H1 (cell line): ENCODE measurements around the gene CBFB. TPM values are rescaled to one million over a fixed set of nuclear protein-coding genes. Genes with fewer than 3 reads are reported as not detected.
A peak's percentile ranks its signal among the peaks of the same experiment; 100 is the strongest.

ENCODE experiments used
- CTCF ChIA-PET: fragments of 300-600 bp; sonication (Branson Sonifier 250); formaldehyde crosslinking; loops from one replicate; lab custom pipeline; 2021; ENCODE audit not compliant: partially characterized antibody; lab: Charles Lee
- POLR2A ChIA-PET: fragments of 300-600 bp; sonication (Branson Sonifier 250); formaldehyde crosslinking; loops from one replicate; lab custom pipeline; 2021; ENCODE audit warnings: inconsistent platforms; ENCODE audit not compliant: partially characterized antibody; lab: Charles Lee
- DNase-seq, 2 experiments: peaks; one replicate each; pipeline versions ENCODE4 v3.0.0 to v3.0.0-alpha.2; 2010 to 2022; ENCODE audit warnings: low spot score in 2 of 2, low read depth in 1 of 2, mixed read lengths in 1 of 2
- FAIRE-seq: peaks from 2 replicates; lab custom pipeline; 2011; peaks lifted over from hg19 to GRCh38; lab: Jason Lieb, UNC
- H2AFZ ChIP-seq: 2 replicates; pipeline ENCODE4 v1.8.1; 2012; ENCODE audit warnings: low read length, inconsistent platforms
- H2AK5ac ChIP-seq: 2 replicates; pipeline ENCODE4 v1.6.1; 2013; ENCODE audit warnings: low read depth, low read length
- H2BK120ac ChIP-seq: replicated peaks from 2 replicates; pipeline ENCODE3; 2013; ENCODE audit warnings: low read depth, low read length, inconsistent platforms
- H2BK12ac ChIP-seq: 2 replicates; pipeline ENCODE4 v1.6.1; 2013; ENCODE audit warnings: low read depth, low read length
- H2BK15ac ChIP-seq: 2 replicates; pipeline ENCODE4 v1.6.1; 2013; ENCODE audit warnings: low read length
- H2BK20ac ChIP-seq: 2 replicates; pipeline ENCODE4 v1.6.1; 2013; ENCODE audit warnings: low read length
- H2BK5ac ChIP-seq: 2 replicates; pipeline ENCODE4 v1.6.1; 2013; ENCODE audit warnings: low read depth, low read length
- H3K14ac ChIP-seq: 2 replicates; pipeline ENCODE4 v1.6.1; 2013; ENCODE audit warnings: inconsistent platforms; ENCODE audit not compliant: insufficient read length
- H3K18ac ChIP-seq: 2 replicates; pipeline ENCODE4 v1.6.1; 2013; ENCODE audit warnings: low read length; ENCODE audit errors: extremely low read depth
- H3K23ac ChIP-seq: 2 replicates; pipeline ENCODE4 v1.6.1; 2013; ENCODE audit warnings: inconsistent platforms; ENCODE audit not compliant: insufficient read length
- H3K23me2 ChIP-seq: 2 replicates; pipeline ENCODE4 v1.6.1; 2013; ENCODE audit warnings: low read depth, low read length
- H3K27ac ChIP-seq: 2 replicates; pipeline ENCODE4 v1.6.1; 2011; ENCODE audit warnings: low read depth, low read length, inconsistent platforms
- H3K27me3 ChIP-seq, 4 experiments: replicated peaks in 1 of 4; 1 replicate in 1 of 4; 2 replicates in 3 of 4; pipeline versions ENCODE4 v1.6.1 to v1.8.1; 2011 to 2013; ENCODE audit warnings: low read length in 3 of 4, mild to moderate bottlenecking in 3 of 4, inconsistent platforms in 2 of 4, mixed read lengths in 2 of 4, moderate library complexity in 1 of 4; ENCODE audit not compliant: control insufficient read depth in 3 of 4, insufficient read depth in 3 of 4; ENCODE audit errors: extremely low read depth in 1 of 4
- H3K36me3 ChIP-seq, 4 experiments: 2 replicates each; pipeline versions ENCODE4 v1.6.1 to v1.8.1; 2011 to 2013; ENCODE audit warnings: mild to moderate bottlenecking in 4 of 4, low read length in 3 of 4, moderate library complexity in 2 of 4, control low read depth in 1 of 4, inconsistent platforms in 1 of 4; ENCODE audit not compliant: insufficient read depth in 4 of 4, control insufficient read depth in 2 of 4
- H3K4ac ChIP-seq: replicated peaks from 2 replicates; pipeline ENCODE3; 2013; ENCODE audit warnings: low read length, low read depth, mixed read lengths, inconsistent platforms; ENCODE audit not compliant: insufficient read length
- H3K4me1 ChIP-seq, 4 experiments: replicated peaks in 1 of 4; 1 replicate in 1 of 4; 2 replicates in 3 of 4; pipeline versions ENCODE4 v1.6.1 to v1.8.1; 2011 to 2013; ENCODE audit warnings: low read length in 3 of 4, inconsistent platforms in 2 of 4, mixed read lengths in 1 of 4; ENCODE audit not compliant: insufficient read depth in 4 of 4, control insufficient read depth in 3 of 4
- H3K4me2 ChIP-seq, 2 experiments: 2 replicates each; pipeline versions ENCODE4 v1.6.1 to v1.8.1; 2011 to 2013; ENCODE audit warnings: low read depth in 2 of 2, low read length in 2 of 2, control low read depth in 1 of 2, inconsistent platforms in 1 of 2, mild to moderate bottlenecking in 1 of 2; ENCODE audit not compliant: insufficient read depth in 1 of 2
- H3K4me3 ChIP-seq, 4 experiments: fragments of 200-600, 300-600 bp in 1 of 4; sonication (generic), shearing (Covaris generic), sonication (Bioruptor Twin) in 1 of 4; 2 replicates each; pipeline versions ENCODE4 v1.5.1 to v1.8.1; 2011 to 2016; ENCODE audit warnings: low read length in 4 of 4, low read depth in 3 of 4, control low read depth in 2 of 4, inconsistent platforms in 2 of 4, mild to moderate bottlenecking in 2 of 4, mixed read lengths in 1 of 4, moderate library complexity in 1 of 4; ENCODE audit not compliant: insufficient read depth in 2 of 4; ENCODE audit errors: extremely low read depth in 1 of 4
- H3K56ac ChIP-seq: replicated peaks from 2 replicates; pipeline ENCODE3; 2013; ENCODE audit warnings: low read depth, mild to moderate bottlenecking, mixed read lengths, low read length, inconsistent platforms; ENCODE audit not compliant: insufficient read length
- H3K79me1 ChIP-seq: 2 replicates; pipeline ENCODE4 v1.6.1; 2013; ENCODE audit warnings: low read depth, low read length, control low read depth
- H3K79me2 ChIP-seq, 2 experiments: 2 replicates each; pipeline versions ENCODE4 v1.6.1 to v1.8.1; 2012 to 2013; ENCODE audit warnings: low read length in 2 of 2, mild to moderate bottlenecking in 2 of 2, inconsistent platforms in 1 of 2; ENCODE audit not compliant: insufficient read depth in 2 of 2, control insufficient read depth in 1 of 2
- H3K9ac ChIP-seq, 4 experiments: replicated peaks in 1 of 4; 1 replicate in 1 of 4; 2 replicates in 3 of 4; pipeline versions ENCODE4 v1.6.1 to v1.8.1; 2011 to 2013; ENCODE audit warnings: low read depth in 3 of 4, low read length in 3 of 4, control low read depth in 2 of 4, mild to moderate bottlenecking in 2 of 4, moderate library complexity in 2 of 4, inconsistent platforms in 1 of 4; ENCODE audit errors: extremely low read depth in 1 of 4
- H3K9me3 ChIP-seq, 2 experiments: 2 replicates each; pipeline versions ENCODE4 v1.6.1 to v1.8.1; 2012 to 2013; ENCODE audit warnings: mild to moderate bottlenecking in 2 of 2, moderate library complexity in 2 of 2, control low read depth in 1 of 2, inconsistent platforms in 1 of 2, low read depth in 1 of 2, low read length in 1 of 2, mixed read lengths in 1 of 2; ENCODE audit not compliant: insufficient read depth in 2 of 2
- H4K20me1 ChIP-seq, 2 experiments: replicated peaks in 1 of 2; 2 replicates each; pipeline versions ENCODE3 to v1.8.1; 2011 to 2013; ENCODE audit warnings: inconsistent platforms in 2 of 2, low read length in 2 of 2, mild to moderate bottlenecking in 1 of 2; ENCODE audit not compliant: insufficient read depth in 2 of 2, control insufficient read depth in 1 of 2
- H4K5ac ChIP-seq: 2 replicates; pipeline ENCODE4 v1.6.1; 2013; ENCODE audit warnings: low read length, low read depth, mixed read lengths, inconsistent platforms; ENCODE audit not compliant: insufficient read length
- H4K8ac ChIP-seq: 2 replicates; pipeline ENCODE4 v1.8.0; 2013; ENCODE audit warnings: mild to moderate bottlenecking, moderate library complexity, low read length, inconsistent platforms; ENCODE audit not compliant: insufficient read depth; ENCODE audit errors: extremely low read depth
- H4K91ac ChIP-seq: replicated peaks from 2 replicates; pipeline ENCODE3; 2013; ENCODE audit warnings: low read length, mixed read lengths, inconsistent platforms; ENCODE audit not compliant: insufficient read length
- CREB1 ChIP-seq: IDR thresholded peaks from 2 replicates; pipeline ENCODE4 v1.6.1; 2012; ENCODE audit warnings: inconsistent platforms
- EGR1 ChIP-seq: IDR thresholded peaks from 2 replicates; pipeline ENCODE4 v1.6.1; 2011; ENCODE audit warnings: low read depth, low read length, borderline replicate concordance
- JUND ChIP-seq: IDR thresholded peaks from 2 replicates; pipeline ENCODE4 v1.6.1; 2011; ENCODE audit warnings: mild to moderate bottlenecking, improper control_type of control experiment, low read length
- RXRA ChIP-seq: IDR thresholded peaks from 2 replicates; pipeline ENCODE4 v1.6.1; 2011; ENCODE audit warnings: low read depth, mild to moderate bottlenecking, low read length, moderate library complexity; ENCODE audit not compliant: insufficient read depth
- SP4 ChIP-seq: IDR thresholded peaks from 2 replicates; pipeline ENCODE4 v1.6.1; 2012; ENCODE audit warnings: low read length, inconsistent platforms
- TAF7 ChIP-seq: optimal IDR thresholded peaks from 2 replicates; pipeline ENCODE3; 2011; ENCODE audit warnings: low read depth, mild to moderate bottlenecking, inconsistent platforms, low read length, moderate library complexity, borderline replicate concordance
- USF2 ChIP-seq: IDR thresholded peaks from 2 replicates; pipeline ENCODE4 v1.6.1; 2011; ENCODE audit warnings: low read length, improper control_type of control experiment
- WGBS, 2 experiments: shearing (Covaris generic) in 1 of 2; methylation state at CpG; one replicate each; pipeline versions ENCODE4 v1.1.6 to v1.1.7; 2013 to 2015; ENCODE audit warnings: low lambda C conversion rate in 2 of 2, mixed read lengths in 2 of 2, inconsistent platforms in 1 of 2, low coverage in 1 of 2, missing lambda C conversion rate in 1 of 2; ENCODE audit not compliant: insufficient replicate concordance in 2 of 2, insufficient coverage in 1 of 2, insufficient read length in 1 of 2; ENCODE audit errors: extremely low coverage in 1 of 2, missing lambda C conversion rate in 1 of 2; 5-methylcytosine and 5-hydroxymethylcytosine counted together
- polyA plus RNA-seq, 7 experiments: library from polyadenylated mRNA; depleted of rRNA in 3 of 7; stranded (reverse) in 5 of 7; unstranded in 2 of 7; fragments of >200 nt in 5 of 7; fragments of 200-250 nt in 2 of 7; gene quantifications; 1 replicate in 5 of 7; 2 replicates in 1 of 7; 4 replicates in 1 of 7; pipeline versions ENCODE4 v1.2.1 to v1.2.3, GENCODE V29; 2011 to 2013; ENCODE audit warnings: missing spikeins in 2 of 7, mixed read lengths in 2 of 7
- total RNA-seq: library from RNA; stranded (reverse); fragmentation: NEBNext Ultra II Directional; extraction: Animal tissue kit (Norgen Biotek cat#: 25700); gene quantifications from 2 replicates; pipeline ENCODE4 v1.2.1, GENCODE V29; 2021
- TF ChIP-seq, protein P1 (sequence below): IDR thresholded peaks from 2 replicates; pipeline ENCODE4 v1.6.1; 2012; ENCODE audit warnings: low read length, inconsistent platforms

CBFB gene
- total and polyA plus RNA-seq, 2 of the 8 experiments (the other 6 are each of a cell fraction or from before 2014, with no cell fraction given): 11.5 to 31.6 TPM

- ChIA-PET CTCF (interaction anchor here (0.6 to 12.0 kb wide), 2 partner anchors 89 to 149 kb away, joined by 3 to 164 read pairs; partner anchors contain the start of gene CES3), POLR2A (no interaction called here)
- peaks cover 3 to 40% of the 10 kb centered on the region in 2 experiments; a peak in 3 of 4 replicates for H3K79me2 ChIP-seq
- peak within 1 kb of the TSS; percentile 97; the same call in 1 of the 2 replicates for H2BK12ac ChIP-seq
- peaks cover 12% of the 10 kb centered on the region for H3K23me2 ChIP-seq
- H2BK5ac ChIP-seq: peak within 1 kb of the TSS; percentile 94; the same call in 1 of the 2 replicates
- H3K4ac ChIP-seq: peak within 1 kb of the TSS; percentile 48
- H3K27me3 ChIP-seq: peaks cover 0 to 4% (median 1%) of the 10 kb centered on the region in 4 experiments; a peak in 2 of 7 replicates
- H3K4me3 ChIP-seq: peak within 1 kb of the TSS; percentile 85 to 98 (median 90)
- H3K14ac ChIP-seq: no peak within 1 kb of the TSS
- H3K36me3 ChIP-seq: no peaks in the 10 kb centered on the region
- H2AFZ ChIP-seq: peak within 1 kb of the TSS; percentile 97
- no peaks in the 10 kb centered on the region for H3K9me3 ChIP-seq
- no peak within 1 kb of the TSS for H3K23ac ChIP-seq
- 2% methylated on average over 50 of the region's 63 CpGs; no CpG with 5 or more reads in 1 of the 2 experiments for WGBS, 2 experiments
- FAIRE-seq (no peak), DNase-seq (peak; percentile 74 to 99)
- H2BK20ac ChIP-seq: 0 out of 2 replicates have a peak within 1 kb of the TSS, but pooled peaks have one; percentile 61
- H3K4me2 ChIP-seq: peak within 1 kb of the TSS; percentile 93 to 100
- H4K5ac ChIP-seq: peak within 1 kb of the TSS; percentile 97
- no peak within 1 kb of the TSS for H2AK5ac ChIP-seq
- peak within 1 kb of the TSS; percentile 10 for H2BK120ac ChIP-seq
- peaks cover 0 to 7% (median 5%) of the 10 kb centered on the region in 4 experiments; a peak in 3 of 7 replicates for H3K4me1 ChIP-seq
- peaks cover 0 to 4% of the 10 kb centered on the region in 2 experiments for H4K20me1 ChIP-seq
- H3K9ac ChIP-seq: peak within 1 kb of the TSS; percentile 53 to 72 (median 60); a peak in 6 of 7 replicates
- H3K27ac ChIP-seq: no peak within 1 kb of the TSS
- peak within 1 kb of the TSS; percentile 97 for H3K56ac ChIP-seq
- peak within 1 kb of the TSS; percentile 86 for H4K8ac ChIP-seq
- peak within 1 kb of the TSS; percentile 99 for H3K18ac ChIP-seq
- H2BK15ac ChIP-seq: peak within 1 kb of the TSS; percentile 88; the same call in 1 of the 2 replicates
- H4K91ac ChIP-seq: peak within 1 kb of the TSS; percentile 35
- H3K79me1 ChIP-seq: peaks cover 3% of the 10 kb centered on the region; the same call in 1 of the 2 replicates
- TF ChIP-seq, protein P1, sequence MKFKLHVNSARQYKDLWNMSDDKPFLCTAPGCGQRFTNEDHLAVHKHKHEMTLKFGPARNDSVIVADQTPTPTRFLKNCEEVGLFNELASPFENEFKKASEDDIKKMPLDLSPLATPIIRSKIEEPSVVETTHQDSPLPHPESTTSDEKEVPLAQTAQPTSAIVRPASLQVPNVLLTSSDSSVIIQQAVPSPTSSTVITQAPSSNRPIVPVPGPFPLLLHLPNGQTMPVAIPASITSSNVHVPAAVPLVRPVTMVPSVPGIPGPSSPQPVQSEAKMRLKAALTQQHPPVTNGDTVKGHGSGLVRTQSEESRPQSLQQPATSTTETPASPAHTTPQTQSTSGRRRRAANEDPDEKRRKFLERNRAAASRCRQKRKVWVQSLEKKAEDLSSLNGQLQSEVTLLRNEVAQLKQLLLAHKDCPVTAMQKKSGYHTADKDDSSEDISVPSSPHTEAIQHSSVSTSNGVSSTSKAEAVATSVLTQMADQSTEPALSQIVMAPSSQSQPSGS: no peak
- TF ChIP-seq TAF7 (peak; percentile 42), USF2 (no peak), SP4 (peak; percentile 31; the same call in 1 of the 2 replicates), JUND (no peak), CREB1 (peak; percentile 68), RXRA (no peak), EGR1 (no peak)
These were observed 80.6 kb downstream of the CBFB start, which contains the start of gene PHAF1 for GRCh38 chr16:67109407-67110135. TSS of gene PHAF1 (plus strand) at chr16:67109941. CDS start at chr16:67110176, 235 bp downstream.
